DND-41 (cell line): ENCODE data around the gene STK25.

Experiments used
- CTCF ChIP-seq: IDR thresholded peaks from 2 replicates; pipeline ENCODE4 v1.5.1; 2012; ENCODE audit warnings: borderline replicate concordance, low read length, moderate library complexity, mild to moderate bottlenecking; ENCODE audit not compliant: poor library complexity, severe bottlenecking; ENCODE audit errors: extremely low read depth
- EZH2 ChIP-seq: IDR thresholded peaks from 3 replicates; pipeline ENCODE4 v1.6.1; 2012; ENCODE audit warnings: borderline replicate concordance, low read depth, mild to moderate bottlenecking, moderate library complexity, low read length, inconsistent platforms; ENCODE audit not compliant: severe bottlenecking

- TF ChIP-seq CTCF (no peak), EZH2 (no peak)
These were observed 7.3 kb downstream of the STK25 start for GRCh38 chr2:241501099-241501541.
